Neural progenitor cell (in vitro differentiated cells): ENCODE measurements around the gene SLC4A1AP. TPM values are rescaled to one million over a fixed set of nuclear protein-coding genes. Genes with fewer than 3 reads are reported as not detected.

Source experiments
- DNase-seq: peaks from one replicate; pipeline ENCODE4 v3.0.0-alpha.2; 2016; ENCODE audit warnings: low spot score
- H2AFZ ChIP-seq: fragments of 200-600 bp; sonication (generic); replicated peaks from 2 replicates; pipeline ENCODE4 v1.6.1; 2016; ENCODE audit warnings: antibody characterized with exemption
- H3F3A ChIP-seq: fragments of 200-600 bp; sonication (generic); 2 replicates; pipeline ENCODE4 v1.6.1; 2016; ENCODE audit warnings: antibody characterized with exemption, low read depth
- H3K27ac ChIP-seq: fragments of 200-600 bp; sonication (generic); 2 replicates; pipeline ENCODE4 v1.5.1; 2016; ENCODE audit warnings: mild to moderate bottlenecking
- H3K27me3 ChIP-seq: fragments of 200-600 bp; sonication (generic); 2 replicates; pipeline ENCODE4 v1.6.1; 2016; ENCODE audit warnings: mild to moderate bottlenecking, moderate library complexity
- H3K36me3 ChIP-seq: fragments of 200-600 bp; sonication (generic); 2 replicates; pipeline ENCODE4 v1.5.1; 2016
- H3K4me1 ChIP-seq: fragments of 200-600 bp; sonication (generic); 2 replicates; pipeline ENCODE4 v1.6.1; 2016; ENCODE audit warnings: mixed run types
- H3K4me2 ChIP-seq: fragments of 200-600 bp; sonication (generic); 2 replicates; pipeline ENCODE4 v1.6.1; 2016
- H3K4me3 ChIP-seq: fragments of 200-600 bp; sonication (generic); 2 replicates; pipeline ENCODE4 v1.5.1; 2016
- H3K79me2 ChIP-seq: fragments of 200-600 bp; sonication (generic); 2 replicates; pipeline ENCODE4 v1.6.1; 2016; ENCODE audit warnings: low read depth
- H3K9ac ChIP-seq: fragments of 200-600 bp; sonication (generic); 2 replicates; pipeline ENCODE4 v1.6.1; 2016
- H3K9me3 ChIP-seq: fragments of 200-600 bp; sonication (generic); 2 replicates; pipeline ENCODE4 v1.5.1; 2016; ENCODE audit warnings: low read depth
- H4K20me1 ChIP-seq: fragments of 200-600 bp; sonication (generic); 2 replicates; pipeline ENCODE4 v1.6.1; 2016; ENCODE audit warnings: low read depth
- H3K27ac Mint-ChIP-seq: 3 replicates; pipeline ENCODE4 v1.8.0; 2021; ENCODE audit warnings: mixed read lengths
- H3K27me3 Mint-ChIP-seq: 2 replicates; pipeline ENCODE4 v1.8.0; 2022; ENCODE audit warnings: low read depth, mild to moderate bottlenecking, inconsistent platforms, moderate library complexity, mixed read lengths; ENCODE audit not compliant: insufficient read depth
- H3K36me3 Mint-ChIP-seq: 3 replicates; pipeline ENCODE4 v1.8.0; 2021; ENCODE audit warnings: mixed read lengths
- H3K4me1 Mint-ChIP-seq: 3 replicates; pipeline ENCODE4 v1.8.0; 2021; ENCODE audit warnings: mixed read lengths
- H3K4me3 Mint-ChIP-seq: 3 replicates; pipeline ENCODE4 v1.8.0; 2021; ENCODE audit warnings: mild to moderate bottlenecking, moderate library complexity, mixed read lengths
- H3K9me3 Mint-ChIP-seq: 3 replicates; pipeline ENCODE4 v1.8.0; 2020; ENCODE audit warnings: mixed read lengths
- EZH2 ChIP-seq: fragments of 200-600 bp; sonication (generic); IDR thresholded peaks from 2 replicates; pipeline ENCODE4 v1.6.1; 2017; ENCODE audit warnings: antibody characterized with exemption, mild to moderate bottlenecking, moderate library complexity
- EZH2phosphoT487 ChIP-seq: fragments of 200-600 bp; sonication (generic); IDR thresholded peaks from 2 replicates; pipeline ENCODE4 v1.6.1; 2017; ENCODE audit warnings: antibody characterized with exemption
- total RNA-seq: library from RNA; depleted of rRNA; stranded (reverse); fragments of >200 nt; gene quantifications from 2 replicates; pipeline ENCODE4 v1.2.3, GENCODE V29; 2015; ENCODE audit warnings: low replicate concordance
- TF ChIP-seq, protein P1 (sequence below): fragments of 200-600 bp; sonication (generic); IDR thresholded peaks from 2 replicates; pipeline ENCODE4 v1.5.1; 2017; ENCODE audit warnings: antibody characterized with exemption, mild to moderate bottlenecking

Gene SLC4A1AP
- total RNA-seq, 1 donor from 2014 or later, result 32.2 TPM

DNA sequence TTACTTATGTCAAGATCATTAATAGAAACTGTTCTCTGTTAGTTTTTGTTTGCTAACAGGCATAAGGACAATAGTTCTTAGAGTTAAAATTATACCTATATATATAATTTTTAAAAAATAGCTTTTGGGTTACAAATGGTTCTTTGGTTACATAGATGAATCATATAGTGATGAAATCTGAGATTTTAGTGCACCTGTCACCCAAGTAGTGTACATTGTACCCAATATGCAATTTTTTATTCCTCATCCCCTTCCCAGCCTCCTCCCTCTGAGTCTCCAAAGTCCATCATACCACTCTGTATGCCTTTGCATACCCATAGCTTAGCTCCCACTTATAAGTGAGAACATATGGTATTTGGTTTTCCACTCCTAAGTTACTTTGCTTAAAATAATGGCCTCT lies 26.4 kb downstream of the SLC4A1AP start:
- Histone ChIP-seq H3K4me2 (no peak overlapping the region), H3K9me3 (no peaks in the 10 kb centered on the region), H3K36me3 (peaks cover 6% of the 10 kb centered on the region), H3K79me2 (no peaks in the 10 kb centered on the region), H2AFZ (no peak overlapping the region), H3K27ac (no peak overlapping the region), H3K27me3 (no peaks in the 10 kb centered on the region), H3K4me1 (no peaks in the 10 kb centered on the region), H3F3A (no peaks in the 10 kb centered on the region), H3K9ac (no peak overlapping the region), H4K20me1 (no peaks in the 10 kb centered on the region), H3K4me3 (no peak overlapping the region)
- Mint-ChIP-seq H3K27me3 (no peaks in the 10 kb centered on the region), H3K36me3 (peaks cover 2% of the 10 kb centered on the region), H3K27ac (no peak overlapping the region), H3K4me3 (no peak overlapping the region), H3K9me3 (no peaks in the 10 kb centered on the region), H3K4me1 (no peaks in the 10 kb centered on the region)
- no peak for DNase-seq
- TF ChIP-seq, protein P1, sequence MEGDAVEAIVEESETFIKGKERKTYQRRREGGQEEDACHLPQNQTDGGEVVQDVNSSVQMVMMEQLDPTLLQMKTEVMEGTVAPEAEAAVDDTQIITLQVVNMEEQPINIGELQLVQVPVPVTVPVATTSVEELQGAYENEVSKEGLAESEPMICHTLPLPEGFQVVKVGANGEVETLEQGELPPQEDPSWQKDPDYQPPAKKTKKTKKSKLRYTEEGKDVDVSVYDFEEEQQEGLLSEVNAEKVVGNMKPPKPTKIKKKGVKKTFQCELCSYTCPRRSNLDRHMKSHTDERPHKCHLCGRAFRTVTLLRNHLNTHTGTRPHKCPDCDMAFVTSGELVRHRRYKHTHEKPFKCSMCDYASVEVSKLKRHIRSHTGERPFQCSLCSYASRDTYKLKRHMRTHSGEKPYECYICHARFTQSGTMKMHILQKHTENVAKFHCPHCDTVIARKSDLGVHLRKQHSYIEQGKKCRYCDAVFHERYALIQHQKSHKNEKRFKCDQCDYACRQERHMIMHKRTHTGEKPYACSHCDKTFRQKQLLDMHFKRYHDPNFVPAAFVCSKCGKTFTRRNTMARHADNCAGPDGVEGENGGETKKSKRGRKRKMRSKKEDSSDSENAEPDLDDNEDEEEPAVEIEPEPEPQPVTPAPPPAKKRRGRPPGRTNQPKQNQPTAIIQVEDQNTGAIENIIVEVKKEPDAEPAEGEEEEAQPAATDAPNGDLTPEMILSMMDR, result no peak
- TF ChIP-seq EZH2phosphoT487, result no peak
- TF ChIP-seq EZH2, result no peak

DNA sequence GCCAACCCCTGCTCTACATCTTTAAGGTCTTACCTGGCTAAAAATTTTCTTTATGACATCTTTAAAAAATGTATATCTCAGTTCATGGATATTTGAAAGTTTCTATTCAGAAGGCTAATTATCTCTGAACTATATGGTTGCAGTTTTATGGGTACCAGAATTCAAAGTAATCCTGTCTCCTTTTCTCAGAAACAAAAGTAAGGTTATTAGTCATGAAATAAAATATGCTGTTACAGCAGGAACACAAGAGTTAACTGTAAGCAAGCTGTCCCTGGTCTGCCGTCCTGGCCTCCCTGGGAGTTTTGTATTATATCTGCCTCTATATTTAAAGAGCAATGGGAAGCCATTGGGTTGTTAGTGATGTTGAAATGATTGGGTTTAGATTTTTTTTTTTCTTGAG lies 34.0 kb downstream of the SLC4A1AP start:
- Mint-ChIP-seq H3K4me1 (peaks cover 11% of the 10 kb centered on the region), H3K27me3 (peaks cover 5% of the 10 kb centered on the region)
- H3K4me2 ChIP-seq, result no peak overlapping the region

DNA sequence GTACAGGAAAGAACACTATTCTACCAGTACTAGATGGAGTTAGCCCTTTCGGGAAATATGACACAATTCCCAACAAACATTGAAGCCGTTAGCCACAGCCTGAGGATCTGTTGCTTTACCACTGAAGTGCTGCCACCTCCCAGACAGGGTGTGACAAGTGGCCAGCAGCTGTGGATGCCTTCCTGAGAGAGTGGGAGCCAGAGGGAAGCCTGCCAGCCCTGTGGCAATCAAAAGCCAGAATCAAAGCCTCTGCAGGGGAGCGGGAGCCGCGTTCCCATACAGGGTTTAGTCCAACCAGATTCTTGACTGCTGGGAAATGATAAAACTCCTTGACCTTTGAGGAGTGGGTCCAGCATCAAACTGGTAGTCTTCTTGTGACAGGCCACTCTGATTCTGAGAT lies 38.0 kb downstream of the SLC4A1AP start:
- Histone ChIP-seq H4K20me1 (no peaks in the 10 kb centered on the region), H3K9me3 (no peaks in the 10 kb centered on the region), H3K4me3 (no peak overlapping the region), H3K27ac (no peak overlapping the region), H3K9ac (no peak overlapping the region), H2AFZ (no peak overlapping the region), H3K4me1 (peaks cover 5% of the 10 kb centered on the region), H3K4me2 (no peak overlapping the region), H3K36me3 (no peaks in the 10 kb centered on the region), H3F3A (peaks cover 5% of the 10 kb centered on the region), H3K27me3 (no peaks in the 10 kb centered on the region), H3K79me2 (no peaks in the 10 kb centered on the region)
- no peak overlapping the region for H3K4me3 Mint-ChIP-seq
- H3K4me1 Mint-ChIP-seq, result peaks cover 16% of the 10 kb centered on the region
- H3K36me3 Mint-ChIP-seq, result peaks cover 5% of the 10 kb centered on the region
- H3K27me3 Mint-ChIP-seq, result peaks cover 2% of the 10 kb centered on the region
- TF ChIP-seq EZH2phosphoT487 (no peak), EZH2 (no peak)
- TF ChIP-seq, protein P1, result no peak
- no peak overlapping the region for H3K27ac Mint-ChIP-seq
- H3K9me3 Mint-ChIP-seq, result no peaks in the 10 kb centered on the region
- peak; percentile 16 for DNase-seq

More for the DNA sequence above, 34.0 kb downstream of the SLC4A1AP start:
- Histone ChIP-seq H3K9me3 (no peaks in the 10 kb centered on the region), H3F3A (no peaks in the 10 kb centered on the region), H3K4me1 (no peaks in the 10 kb centered on the region), H3K79me2 (no peaks in the 10 kb centered on the region), H3K9ac (no peak overlapping the region), H4K20me1 (no peaks in the 10 kb centered on the region), H2AFZ (no peak overlapping the region), H3K36me3 (peaks cover 6% of the 10 kb centered on the region), H3K27me3 (no peaks in the 10 kb centered on the region), H3K4me3 (no peak overlapping the region), H3K27ac (no peak overlapping the region)
- no peak overlapping the region for H3K4me3 Mint-ChIP-seq
- no peaks in the 10 kb centered on the region for H3K9me3 Mint-ChIP-seq
- no peak overlapping the region for H3K27ac Mint-ChIP-seq
- TF ChIP-seq EZH2phosphoT487 (no peak), EZH2 (no peak)
- TF ChIP-seq, protein P1, result no peak
- peaks cover 5% of the 10 kb centered on the region for H3K36me3 Mint-ChIP-seq
- no peak for DNase-seq
